GM12873 (cell line): ENCODE results near the gene HDHD3.

ENCODE experiments used
- TF ChIP-seq, protein P1 (sequence below): IDR thresholded peaks from 2 replicates; pipeline ENCODE4 v1.5.1; 2012; ENCODE audit warnings: low read depth, mild to moderate bottlenecking, moderate library complexity, low read length, control low read depth; ENCODE audit not compliant: insufficient read depth; ENCODE audit errors: missing control alignments

HDHD3 gene

GRCh38 chr9:113343732-113344231, 33.0 kb downstream of the HDHD3 start:
- TF ChIP-seq, protein P1, sequence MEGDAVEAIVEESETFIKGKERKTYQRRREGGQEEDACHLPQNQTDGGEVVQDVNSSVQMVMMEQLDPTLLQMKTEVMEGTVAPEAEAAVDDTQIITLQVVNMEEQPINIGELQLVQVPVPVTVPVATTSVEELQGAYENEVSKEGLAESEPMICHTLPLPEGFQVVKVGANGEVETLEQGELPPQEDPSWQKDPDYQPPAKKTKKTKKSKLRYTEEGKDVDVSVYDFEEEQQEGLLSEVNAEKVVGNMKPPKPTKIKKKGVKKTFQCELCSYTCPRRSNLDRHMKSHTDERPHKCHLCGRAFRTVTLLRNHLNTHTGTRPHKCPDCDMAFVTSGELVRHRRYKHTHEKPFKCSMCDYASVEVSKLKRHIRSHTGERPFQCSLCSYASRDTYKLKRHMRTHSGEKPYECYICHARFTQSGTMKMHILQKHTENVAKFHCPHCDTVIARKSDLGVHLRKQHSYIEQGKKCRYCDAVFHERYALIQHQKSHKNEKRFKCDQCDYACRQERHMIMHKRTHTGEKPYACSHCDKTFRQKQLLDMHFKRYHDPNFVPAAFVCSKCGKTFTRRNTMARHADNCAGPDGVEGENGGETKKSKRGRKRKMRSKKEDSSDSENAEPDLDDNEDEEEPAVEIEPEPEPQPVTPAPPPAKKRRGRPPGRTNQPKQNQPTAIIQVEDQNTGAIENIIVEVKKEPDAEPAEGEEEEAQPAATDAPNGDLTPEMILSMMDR, result no peak

GRCh38 chr9:113341712-113342410, 34.9 kb downstream of the HDHD3 start:
- TF ChIP-seq, protein P1, result no peak

DNA sequence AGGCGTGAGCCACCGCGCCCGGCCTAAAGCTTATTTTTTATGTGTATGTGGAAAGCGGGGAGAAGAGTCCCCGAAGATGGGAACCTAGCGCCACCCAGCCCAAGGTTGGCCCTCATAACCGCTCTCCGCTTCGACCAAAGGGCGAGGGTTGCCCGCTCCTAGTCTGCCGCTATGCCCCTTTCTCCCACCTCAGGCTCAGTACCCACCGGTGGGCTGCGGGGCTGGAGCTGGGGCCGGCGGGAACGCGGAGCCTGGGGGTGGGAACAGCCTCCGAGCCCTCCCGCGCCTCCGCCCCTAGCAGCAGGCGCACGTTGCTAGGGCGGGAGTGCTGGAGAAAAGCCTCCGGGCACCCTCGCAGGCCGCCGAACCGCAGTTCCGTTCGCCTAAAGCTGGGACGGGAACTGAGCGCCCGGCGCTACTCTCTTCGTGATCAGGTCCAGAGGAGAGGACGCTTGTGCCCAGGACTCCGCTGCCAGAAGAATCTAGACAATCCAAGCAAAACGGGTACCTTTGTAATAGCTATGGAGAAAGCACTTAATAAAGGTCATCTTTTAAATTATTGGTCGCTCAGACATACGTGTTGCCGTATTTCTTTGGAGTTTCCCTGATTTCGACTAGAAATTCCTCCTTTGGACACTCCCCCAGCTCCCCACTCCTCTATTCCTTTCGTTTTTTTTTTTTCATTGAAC, 36.6 kb downstream of the HDHD3 start, which contains the start of gene WDR31:
WDR31 (minus strand) TSS at position 265 of the 689 bp plus-strand sequence. CDS start 8,253 bp downstream, outside the sequence.
- TF ChIP-seq, protein P1, result peak; percentile 3

GRCh38 chr9:113337714-113338113, 39.1 kb downstream of the HDHD3 start:
- TF ChIP-seq, protein P1, result no peak

DNA sequence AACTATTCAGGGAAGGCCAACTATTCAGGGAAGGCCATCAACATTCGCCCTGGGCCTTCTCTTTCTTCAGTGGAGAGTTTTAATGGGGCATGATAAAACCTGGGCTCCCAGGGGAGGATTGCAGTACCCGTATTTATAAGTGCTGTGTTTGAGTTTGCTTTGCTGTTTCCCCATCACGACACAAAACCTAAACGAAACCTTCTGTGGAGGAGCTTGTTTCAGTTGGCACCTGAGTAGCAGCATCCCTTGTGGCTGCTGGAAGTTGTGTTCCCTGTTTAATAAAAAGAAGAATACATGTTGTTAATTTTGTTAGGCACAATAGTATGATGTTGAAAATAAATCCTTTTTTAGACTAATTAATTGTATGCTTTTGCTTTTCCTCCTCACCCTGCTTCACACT, 45.0 kb downstream of the HDHD3 start:
- TF ChIP-seq, protein P1, result no peak

- TF ChIP-seq, protein P1, result no peak
These were observed 48.6 kb downstream of the HDHD3 start for GRCh38 chr9:113328045-113328782.

- TF ChIP-seq, protein P1, result no peak
These were observed 50.6 kb downstream of the HDHD3 start for GRCh38 chr9:113326230-113326629.
